Measurements from ENCODE around the gene INO80D. TPM values are rescaled to one million over a fixed set of nuclear protein-coding genes. Genes with fewer than 3 reads are reported as not detected.
"Not testable (repeated sequence)": the region's sequence is repeated elsewhere in the genome, so short reads cannot be mapped to it uniquely, and the experiment has no call there.

Gene INO80D
- total RNA-seq, 1 experiment from 2014 or later = 14.4 TPM

- RAD21 ChIA-PET (ENCODE audit: low non-redundant PET in 1 of 2, low total read pairs in 2 of 2, uncharacterized antibody in 2 of 2, unreplicated experiment in 2 of 2) = no interaction called here
Measured at GRCh38 chr2:205988274-205988673, 97.7 kb downstream of the INO80D start.

GRCh38 chr2:205986334-205986733 is 99.6 kb downstream of the INO80D start:
- H3K4me3 ChIP-seq (replicated peaks in 1 of 2; ENCODE audit: low read depth in 1 of 2, low read length in 2 of 2); H3K79me2 ChIP-seq (ENCODE audit: insufficient read depth, low read length); RAD21 ChIA-PET (ENCODE audit: low non-redundant PET in 1 of 2, low total read pairs in 2 of 2, uncharacterized antibody in 2 of 2, unreplicated experiment in 2 of 2); BruUV-seq (replicated peaks); H3K9me2 ChIP-seq (ENCODE audit: insufficient read depth); POLR2A ChIA-PET; H3K36me3 ChIP-seq (ENCODE audit: control insufficient read depth in 1 of 2, insufficient read depth in 2 of 2, low read length in 2 of 2); H3K27ac ChIP-seq (ENCODE audit: low read depth, low read length); H3K27me3 ChIP-seq (ENCODE audit: insufficient read depth, low read length); H3K4me1 ChIP-seq (ENCODE audit: control insufficient read depth in 1 of 2, insufficient read depth in 2 of 2, low read length in 2 of 2); H3K9ac ChIP-seq (ENCODE audit: low read length); DNase-seq (ENCODE audit: low read depth, low spot score); H3K4me2 ChIP-seq (ENCODE audit: low read length); H2AFZ ChIP-seq (ENCODE audit: low read depth, low read length, poor library complexity, severe bottlenecking); H3K9me3 ChIP-seq (ENCODE audit: control insufficient read depth in 1 of 2, insufficient read depth in 1 of 2, low read depth in 1 of 2, low read length in 2 of 2); ATAC-seq; intact Hi-C loops (cut with micrococcal nuclease); H4K20me1 ChIP-seq (ENCODE audit: insufficient read depth): not testable (repeated sequence)
- CTCF ChIA-PET = interaction anchor here (0.8 kb wide), 1 partner anchor 38 kb away, joined by 3 read pairs; no protein-coding TSS in a partner anchor

More at GRCh38 chr2:205988274-205988673, 97.7 kb downstream of the INO80D start:
- POLR2A ChIA-PET = no interaction called here
- no TSS peak for BruUV-seq (replicated peaks)
- no peaks in the 10 kb centered on the region for H3K79me2 ChIP-seq (ENCODE audit: insufficient read depth, low read length)
- no peak overlapping the region for H3K4me2 ChIP-seq (ENCODE audit: low read length)
- H3K9ac ChIP-seq (ENCODE audit: low read length) = no peak overlapping the region
- H3K36me3 ChIP-seq (ENCODE audit: control insufficient read depth in 1 of 2, insufficient read depth in 2 of 2, low read length in 2 of 2) = no peaks in the 10 kb centered on the region
- no peaks in the 10 kb centered on the region for H3K9me2 ChIP-seq (ENCODE audit: insufficient read depth)
- no peaks in the 10 kb centered on the region for H3K27me3 ChIP-seq (ENCODE audit: insufficient read depth, low read length)
- H3K9me3 ChIP-seq (ENCODE audit: control insufficient read depth in 1 of 2, insufficient read depth in 1 of 2, low read depth in 1 of 2, low read length in 2 of 2) = no peaks in the 10 kb centered on the region
- TF ChIP-seq RAD21 (IDR thresholded peaks at IDR 0.05; ENCODE audit: low read depth) = no peak
- TF ChIP-seq EZH2 (IDR thresholded peaks at IDR 0.05) = no peak
- no peak for TF ChIP-seq ZBTB33 (IDR thresholded peaks at IDR 0.05; ENCODE audit: extremely low read depth, insufficient replicate concordance, low read length)
- TF ChIP-seq FOSL1 (IDR thresholded peaks at IDR 0.05; ENCODE audit: low read depth) = no peak
- H3K27ac ChIP-seq (ENCODE audit: low read depth, low read length) = no peak overlapping the region
- H2AFZ ChIP-seq (ENCODE audit: low read depth, low read length, poor library complexity, severe bottlenecking) = no peak overlapping the region
- no peaks in the 10 kb centered on the region for H4K20me1 ChIP-seq (ENCODE audit: insufficient read depth)
- ATAC-seq (no peak), DNase-seq (ENCODE audit: low read depth, low spot score) (no peak)
- H3K4me1 ChIP-seq (ENCODE audit: control insufficient read depth in 1 of 2, insufficient read depth in 2 of 2, low read length in 2 of 2) = no peaks in the 10 kb centered on the region
- H3K4me3 ChIP-seq (replicated peaks in 1 of 2; ENCODE audit: low read depth in 1 of 2, low read length in 2 of 2) = no peak overlapping the region
- CTCF ChIA-PET = no interaction called here
- intact Hi-C loops (cut with micrococcal nuclease) = no loop called here

Measured in HCT116 (cell line).